Inferior parietal cortex (tissue), 1 donor: Measurements from ENCODE around the gene ZNF750.

Experiments
- DNase-seq: peaks from one replicate; pipeline ENCODE4 v3.0.0-alpha.2; 2016; ENCODE audit errors: extremely low spot score

The ZNF750 gene

DNA sequence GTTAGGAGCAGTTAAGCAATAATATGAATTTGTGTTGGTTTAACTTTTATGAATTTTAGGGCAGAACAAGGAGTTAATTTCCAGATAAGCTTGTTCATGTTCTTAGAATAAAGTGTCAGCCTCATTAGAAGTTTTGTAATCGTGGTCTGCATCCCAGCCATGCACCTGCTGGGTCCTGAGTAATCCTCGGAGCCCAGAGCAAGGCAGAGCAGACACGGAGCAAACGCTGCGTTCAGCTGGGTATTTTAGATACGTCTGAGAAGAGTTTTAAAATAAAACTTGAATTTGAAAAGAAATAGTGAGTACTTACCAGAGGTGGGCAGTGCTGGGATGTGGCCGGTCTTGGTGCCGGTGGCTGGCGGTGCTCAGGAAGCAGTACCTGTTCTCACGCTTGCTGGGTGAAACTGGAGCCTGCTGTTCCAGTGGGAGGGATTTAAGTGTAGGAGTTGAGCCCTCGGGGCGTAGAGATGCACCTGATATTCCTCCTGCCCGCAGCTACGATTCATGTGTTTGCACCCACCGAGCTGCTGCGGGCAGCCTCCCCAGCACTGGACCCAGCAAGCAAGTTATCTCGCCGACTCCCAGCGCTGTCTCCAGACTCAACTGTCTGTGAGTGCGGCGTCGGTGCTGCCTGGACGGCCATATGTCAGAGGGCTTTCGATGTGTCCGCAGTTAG is at the start of gene ZNF750:
ZNF750 (minus strand) TSS at position 406 of the 676 bp plus-strand sequence. CDS start 7,568 bp downstream, outside the sequence.
- no peak for DNase-seq

DNA sequence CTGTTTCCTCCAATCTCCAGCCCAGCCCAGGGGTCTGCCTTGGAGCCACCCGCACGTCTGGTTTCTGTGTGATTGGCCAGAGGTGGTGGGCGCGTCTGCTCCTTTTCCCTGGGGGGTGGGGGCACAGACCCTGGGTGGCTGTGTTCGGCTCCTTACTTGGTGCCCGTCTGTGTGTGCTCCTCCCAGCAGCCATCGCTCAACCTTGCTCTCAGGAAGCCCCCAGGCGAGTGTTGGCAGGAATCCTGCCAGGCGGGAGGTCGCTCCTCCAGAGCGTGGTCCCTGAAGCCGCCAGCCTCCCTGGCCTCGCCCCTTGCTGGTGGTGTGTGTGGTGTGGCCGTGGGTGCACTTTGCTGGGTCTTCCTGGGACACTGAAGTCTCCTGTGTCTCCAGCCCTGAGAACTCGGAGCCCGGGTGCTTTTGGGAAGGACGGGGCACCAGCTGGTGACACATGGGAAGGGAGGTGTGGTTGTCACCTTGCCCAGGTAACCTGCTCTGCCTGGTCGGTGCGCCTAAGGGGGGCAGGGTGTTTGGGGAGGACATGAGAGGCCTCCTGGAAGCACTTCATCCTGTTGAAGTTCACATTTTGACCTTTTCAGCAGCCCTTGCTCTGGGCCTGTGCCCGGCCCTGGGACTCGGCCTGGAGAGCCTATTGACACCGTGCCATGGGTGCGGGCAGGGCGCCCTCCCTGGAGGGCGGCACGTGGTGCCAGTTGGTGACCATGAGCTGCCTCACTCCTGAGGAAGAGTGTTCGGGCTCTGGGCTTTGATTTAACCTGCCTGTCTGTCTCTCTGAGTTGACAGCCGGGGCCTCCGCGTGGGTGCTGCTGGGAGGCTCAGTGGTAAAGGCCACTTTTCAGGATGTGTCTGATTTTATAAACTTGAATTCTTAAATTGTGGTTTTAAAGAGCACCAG is 49.0 kb upstream of the ZNF750 start:
- no peak for DNase-seq

DNA sequence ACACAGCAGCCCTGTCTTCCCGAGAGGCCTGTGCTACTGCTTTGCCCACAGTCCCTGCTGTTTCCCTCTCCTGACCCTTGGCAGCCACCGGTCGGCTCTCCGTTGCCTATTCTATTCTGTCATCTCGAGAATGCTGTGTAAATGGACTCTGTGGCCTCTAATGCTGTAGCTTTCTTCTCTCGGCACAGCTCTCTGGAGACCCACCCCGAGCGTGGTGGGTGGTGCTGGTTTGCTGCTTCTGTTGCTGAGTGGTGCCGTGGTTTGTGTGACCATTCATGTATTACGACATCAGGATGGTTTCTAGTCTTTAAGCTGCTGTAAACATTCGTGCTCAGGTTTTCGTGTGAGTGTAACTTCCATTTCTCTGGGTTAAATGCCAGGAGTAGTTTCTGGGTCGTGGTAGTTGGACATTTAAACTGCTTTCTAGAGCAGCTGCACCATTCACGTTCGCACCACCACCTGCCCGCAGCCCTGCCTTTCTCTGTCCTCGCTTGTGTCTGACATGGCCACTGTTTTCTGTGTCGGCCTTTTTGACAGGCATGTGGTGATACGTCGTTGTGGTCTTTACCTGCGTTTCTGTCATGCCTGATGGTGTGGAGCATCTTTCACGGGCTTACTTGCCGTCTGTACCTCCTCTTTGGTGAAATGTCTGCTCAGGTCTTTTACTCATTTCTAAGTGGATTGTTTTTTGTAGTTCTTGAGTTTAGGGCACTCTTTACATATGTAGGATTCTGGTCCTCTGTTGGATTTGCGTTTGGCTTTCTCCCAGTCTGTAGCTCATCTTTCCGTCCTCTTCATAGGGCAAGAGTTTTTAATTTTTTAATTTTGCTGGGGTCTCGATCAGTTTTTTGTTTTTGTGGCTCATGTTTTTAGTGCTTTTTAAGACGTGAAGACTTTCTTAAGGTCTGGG is 47.7 kb upstream of the ZNF750 start:
- no peak for DNase-seq

DNA sequence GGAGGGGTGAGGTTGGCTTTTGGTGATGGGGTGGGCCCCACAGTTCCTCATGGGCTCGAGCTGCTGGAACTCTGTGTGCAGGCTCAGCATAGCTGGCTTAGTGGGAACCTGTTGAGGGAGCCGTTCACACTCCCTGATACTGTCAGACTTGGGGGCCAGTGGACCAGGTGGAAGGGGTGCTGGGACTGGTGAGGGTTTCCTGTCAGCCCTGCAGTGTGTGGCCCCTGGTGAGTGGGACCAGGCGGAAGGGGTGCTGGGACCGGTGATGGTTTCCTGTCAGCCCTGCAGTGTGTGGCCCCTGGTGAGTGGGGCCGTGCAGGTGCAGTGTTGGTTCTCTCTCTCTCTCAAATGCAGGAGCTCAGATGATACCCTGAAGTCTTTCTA is 45.1 kb upstream of the ZNF750 start:
- DNase-seq, result no peak

DNA sequence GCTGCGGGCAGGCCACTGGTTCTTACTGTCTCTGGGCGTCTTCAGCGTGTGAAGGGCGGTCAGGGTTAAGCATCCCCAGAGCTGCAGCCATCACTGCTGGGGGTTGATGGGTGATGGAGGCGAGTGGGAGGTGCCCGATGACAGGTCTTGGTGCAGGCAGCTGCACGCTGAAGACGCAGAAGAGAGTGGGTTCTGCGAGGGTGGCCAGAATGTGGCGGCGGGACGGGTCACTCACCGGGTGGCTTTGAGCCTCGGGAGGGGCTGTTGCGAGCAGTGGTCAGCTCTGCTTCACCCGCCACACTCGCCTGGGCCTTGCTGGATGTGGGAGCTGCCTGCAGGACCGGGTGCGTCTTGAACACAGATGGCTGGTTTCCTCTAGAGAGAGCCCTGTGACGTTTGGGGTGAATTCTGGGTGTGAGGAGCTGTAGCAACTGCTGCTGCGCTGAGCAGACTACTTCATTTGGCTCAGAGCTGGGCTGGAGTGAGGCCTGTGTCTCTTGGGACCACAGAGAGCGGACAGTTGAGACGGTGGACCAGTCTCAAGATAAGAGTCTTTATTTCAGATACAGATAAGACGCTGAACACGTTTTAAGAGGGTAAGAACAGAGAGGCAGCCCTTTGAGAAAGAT is 44.6 kb upstream of the ZNF750 start:
- DNase-seq, result no peak

DNA sequence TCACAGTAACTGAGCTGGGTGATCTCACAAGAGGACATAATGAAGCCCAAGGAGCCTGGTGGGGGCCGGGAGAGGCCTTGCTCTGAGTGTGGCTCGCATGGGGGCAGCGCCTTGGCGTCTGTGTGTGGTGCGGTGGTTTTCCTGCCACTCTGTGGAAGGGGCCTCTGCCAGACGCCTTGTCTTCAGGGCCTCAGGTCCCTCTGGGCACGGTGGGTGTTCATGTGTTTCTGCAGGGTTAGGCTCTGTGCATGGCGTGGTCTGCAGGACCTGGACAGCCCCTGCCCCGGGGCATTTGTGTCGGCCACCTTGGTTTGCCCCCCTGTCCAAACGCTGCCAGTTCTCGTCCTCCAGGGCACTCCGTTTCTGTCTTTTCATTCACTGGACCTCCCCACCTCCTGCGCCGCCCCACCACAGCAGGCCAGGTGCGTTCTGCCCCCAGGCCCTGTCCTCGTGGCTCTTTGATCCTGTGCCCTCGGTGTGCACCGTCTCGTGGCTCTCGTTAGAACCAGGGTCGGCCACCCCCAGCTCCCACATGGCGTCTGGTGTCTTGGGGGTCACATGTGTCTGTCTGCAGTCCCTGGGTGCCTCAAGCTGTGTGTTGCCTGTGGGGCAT is 43.7 kb upstream of the ZNF750 start:
- DNase-seq, result no peak

DNA sequence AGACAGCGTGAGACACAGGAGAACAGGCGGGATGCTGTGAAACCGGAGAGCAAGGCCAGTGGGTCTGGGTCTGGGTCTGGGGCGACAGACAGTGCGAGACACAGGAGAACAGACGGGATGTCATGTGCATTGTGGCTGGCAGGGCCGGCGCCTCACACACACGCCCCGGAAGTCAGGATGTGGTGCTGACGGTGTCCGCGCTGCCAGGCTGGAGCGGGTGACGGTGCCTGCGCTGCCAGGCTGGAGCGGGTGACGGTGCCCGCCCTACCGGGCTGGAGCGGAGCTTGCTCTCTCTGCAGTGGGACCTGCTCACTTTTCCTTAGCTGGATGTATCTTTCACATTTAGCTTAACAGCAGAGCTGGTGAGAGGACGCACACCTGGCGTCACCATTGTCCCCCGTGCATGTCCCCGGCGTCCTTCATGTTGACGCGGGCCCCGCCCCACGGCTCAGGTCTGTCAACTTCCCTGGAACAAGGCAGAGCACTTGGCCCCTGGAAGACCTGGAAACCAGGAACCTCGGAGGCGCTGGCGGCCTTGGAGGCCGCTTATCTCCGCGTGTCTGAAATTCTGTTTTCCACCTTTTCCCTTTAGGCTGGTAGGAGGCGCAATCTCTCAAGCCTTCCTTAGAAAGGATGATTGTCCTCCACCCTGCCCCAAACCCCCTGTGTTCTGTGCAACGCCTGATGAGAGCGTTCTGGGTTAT is 43.0 kb upstream of the ZNF750 start:
- DNase-seq, result no peak

DNA sequence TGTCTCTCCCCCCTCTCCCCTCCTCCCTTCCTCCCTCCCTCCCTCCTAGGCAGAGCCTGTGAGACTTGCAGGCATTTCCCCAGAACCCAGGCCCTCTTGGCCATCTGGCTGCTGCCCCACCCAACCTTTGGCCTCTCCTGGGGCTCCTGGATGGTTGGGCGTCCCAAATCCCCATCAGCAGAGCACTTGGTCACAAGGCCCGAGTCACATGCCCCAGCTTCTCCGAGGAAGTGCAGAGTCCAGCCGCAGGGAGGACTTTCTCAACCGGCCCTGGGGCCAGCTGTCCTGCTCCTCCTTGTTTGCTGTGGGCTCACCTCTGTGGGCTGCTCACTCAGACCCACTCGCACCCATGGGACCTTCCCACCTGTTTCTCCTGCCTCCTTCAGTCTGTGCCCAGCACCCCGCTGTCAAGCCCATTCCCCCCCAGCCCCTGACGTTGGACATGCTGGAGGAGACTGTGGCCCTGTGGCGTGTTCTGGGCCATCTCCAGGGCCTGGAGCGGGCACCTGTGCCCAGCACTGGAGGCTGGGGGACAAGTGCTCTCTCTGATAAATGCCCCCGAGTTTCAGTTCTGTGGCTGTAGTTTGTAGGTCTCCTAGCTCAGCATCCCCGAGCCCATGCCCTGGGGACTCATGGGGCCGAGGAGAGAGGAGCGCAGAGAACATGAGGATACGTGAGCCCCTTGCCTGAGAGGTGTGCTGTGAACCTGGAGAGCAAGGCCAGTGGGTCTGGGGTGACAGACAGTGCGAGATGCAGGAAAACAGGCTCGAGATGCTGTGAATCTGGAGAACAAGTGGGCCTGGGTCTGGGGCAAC is 42.3 kb upstream of the ZNF750 start:
- no peak for DNase-seq

DNA sequence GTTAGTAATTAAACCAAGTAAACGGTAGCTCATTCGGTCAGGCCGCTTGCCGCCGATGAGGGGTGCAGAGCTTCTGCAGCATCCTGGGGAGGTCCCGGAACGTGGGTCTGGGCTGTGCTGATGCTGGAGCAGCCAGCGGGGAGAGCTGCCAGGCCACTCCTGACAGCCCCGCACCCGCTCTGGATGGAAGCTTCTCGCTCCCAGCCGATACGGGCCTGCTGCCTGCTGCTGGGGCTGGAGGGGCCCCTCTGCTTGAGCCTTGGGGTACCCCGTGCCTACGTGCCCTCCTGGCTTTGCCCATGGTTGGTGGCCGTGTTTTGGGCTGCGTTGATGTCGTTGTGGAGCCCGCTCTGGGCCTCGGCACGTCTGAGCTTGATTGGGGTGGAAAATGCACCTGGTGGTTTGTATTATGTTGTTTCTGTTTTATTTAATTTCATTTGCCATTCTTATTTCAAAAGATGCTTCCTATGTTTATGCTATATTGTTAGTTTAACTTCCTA is 41.6 kb upstream of the ZNF750 start:
- no peak for DNase-seq

DNA sequence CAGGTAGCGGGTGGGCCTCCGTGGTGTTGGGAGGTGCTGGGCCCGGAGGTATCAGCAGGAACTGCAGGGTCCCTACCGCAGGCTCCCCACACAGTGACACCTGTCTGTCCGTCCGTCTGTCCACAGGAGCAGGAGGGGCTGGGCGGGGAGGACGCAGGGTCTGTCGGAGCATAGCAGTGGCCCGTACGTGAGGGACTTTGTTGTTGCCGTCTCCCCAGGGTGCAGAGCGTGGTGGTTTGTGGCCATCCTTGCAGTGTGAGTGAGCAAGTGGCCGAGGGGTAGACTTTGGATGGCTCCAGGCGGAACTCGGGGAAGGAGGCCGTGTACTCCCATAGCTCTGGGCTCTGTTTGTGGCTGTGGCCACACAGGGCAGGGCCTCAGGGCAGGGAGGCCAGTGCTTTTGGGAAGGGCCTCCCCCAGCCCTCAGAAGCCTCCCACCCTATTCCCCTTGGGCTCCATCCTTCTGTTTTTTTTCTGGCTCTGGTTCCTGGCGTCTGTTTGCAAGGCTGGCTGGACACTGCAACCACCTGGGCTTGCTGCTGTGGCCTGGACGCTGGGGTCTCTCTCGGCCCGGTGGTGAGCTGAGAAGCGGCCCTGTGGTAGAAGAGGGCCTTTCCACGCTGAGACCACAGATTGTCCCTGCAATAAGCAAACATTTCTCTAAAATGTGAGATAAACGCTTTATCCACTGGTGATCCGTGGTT is 41.0 kb upstream of the ZNF750 start:
- DNase-seq, result no peak

DNA sequence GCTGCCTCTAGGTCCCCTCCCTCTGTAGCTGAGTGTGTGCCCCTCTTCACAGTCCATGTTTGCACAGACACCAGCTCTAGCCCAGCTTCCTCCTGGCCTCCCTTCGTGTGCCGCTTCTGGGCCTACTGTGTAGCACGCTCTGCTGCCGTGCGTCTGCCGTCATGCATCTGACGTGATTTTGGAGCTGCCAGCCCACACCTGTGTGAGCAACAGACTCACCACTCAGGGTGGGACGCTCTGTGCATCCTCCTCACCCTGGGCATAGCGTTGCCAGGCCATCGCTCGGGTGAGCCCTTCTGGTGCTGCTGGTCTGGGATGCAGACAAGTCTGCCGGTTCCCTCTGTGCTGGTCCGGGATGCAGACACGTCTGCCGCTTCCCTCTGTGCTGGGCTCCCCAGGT is 39.4 kb upstream of the ZNF750 start:
- DNase-seq, result no peak

DNA sequence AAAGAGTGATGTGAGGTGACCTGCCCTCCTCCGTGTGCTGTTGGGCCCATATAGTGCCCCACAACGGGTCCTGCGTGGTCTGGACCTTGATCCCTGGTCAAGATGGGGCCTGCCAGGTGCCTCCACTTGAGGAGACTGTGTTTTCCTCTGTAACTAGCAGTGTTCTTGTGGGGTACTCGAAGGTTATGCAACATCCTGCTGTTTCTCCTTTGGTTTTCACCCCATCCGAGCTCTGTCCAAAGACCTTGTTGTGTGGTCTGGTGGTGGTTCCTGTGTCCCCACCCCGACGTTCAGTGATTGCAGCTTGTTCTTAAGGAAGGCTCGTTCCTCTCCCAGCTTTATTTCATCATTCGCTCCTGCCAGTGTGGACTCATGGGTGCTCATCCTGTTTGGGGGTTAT is 38.7 kb upstream of the ZNF750 start:
- no peak for DNase-seq

DNA sequence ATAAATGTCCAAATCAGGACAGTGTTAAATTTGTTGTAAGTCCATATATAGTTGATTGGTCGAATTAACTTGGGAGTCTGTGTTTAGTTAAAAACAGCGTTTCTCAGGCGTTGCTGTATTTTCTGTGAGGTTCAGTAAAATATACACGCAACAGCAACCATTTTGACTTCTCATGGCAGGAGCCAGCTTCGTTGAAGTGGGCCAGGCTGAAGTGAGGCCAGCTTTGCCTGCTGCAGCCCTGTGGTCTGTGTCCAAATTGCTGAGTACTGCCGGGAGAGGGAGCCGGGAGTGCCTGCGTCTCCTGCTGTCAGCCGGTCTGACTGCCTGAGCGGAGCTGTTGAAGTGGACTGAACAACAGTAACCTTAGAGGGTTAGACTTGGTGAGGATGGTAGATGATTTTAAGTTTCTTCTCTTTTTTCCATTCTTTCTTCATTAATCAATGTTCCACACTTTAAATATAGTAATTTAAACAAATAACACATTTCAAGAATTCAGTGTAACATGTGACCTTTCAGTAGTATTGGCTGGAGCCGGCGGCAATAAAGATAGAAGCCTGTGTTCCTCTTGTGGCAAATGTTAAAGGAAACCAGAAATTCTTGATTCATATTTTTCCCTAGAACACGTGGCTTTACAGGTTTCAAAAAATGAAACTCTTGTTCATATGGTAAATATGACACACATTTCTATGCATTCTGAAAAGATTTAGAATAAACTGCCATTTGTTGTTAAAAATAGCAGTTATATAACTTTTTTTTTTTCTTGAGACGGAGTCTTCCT is 37.0 kb upstream of the ZNF750 start:
- peak; percentile 70 for DNase-seq

DNA sequence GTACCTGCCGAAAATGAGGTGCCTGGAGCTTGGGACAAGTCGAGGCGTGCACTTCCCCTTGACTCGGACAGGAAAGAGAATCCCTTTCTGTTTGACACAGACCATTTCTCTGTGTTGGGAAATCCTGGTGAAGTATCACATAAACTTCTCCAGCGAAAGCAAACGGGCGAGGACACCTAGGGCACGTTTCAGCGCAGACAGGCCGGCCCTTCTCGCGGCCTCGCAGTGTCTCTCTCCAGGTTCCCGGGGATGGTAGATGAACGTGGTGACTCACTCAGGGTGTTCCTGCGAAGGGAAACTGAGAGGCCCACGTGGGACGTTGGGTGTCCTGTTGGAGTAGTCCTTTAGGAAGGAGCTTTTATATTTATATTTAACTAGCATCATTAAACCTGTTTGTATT is 36.3 kb upstream of the ZNF750 start:
- DNase-seq, result no peak

DNA sequence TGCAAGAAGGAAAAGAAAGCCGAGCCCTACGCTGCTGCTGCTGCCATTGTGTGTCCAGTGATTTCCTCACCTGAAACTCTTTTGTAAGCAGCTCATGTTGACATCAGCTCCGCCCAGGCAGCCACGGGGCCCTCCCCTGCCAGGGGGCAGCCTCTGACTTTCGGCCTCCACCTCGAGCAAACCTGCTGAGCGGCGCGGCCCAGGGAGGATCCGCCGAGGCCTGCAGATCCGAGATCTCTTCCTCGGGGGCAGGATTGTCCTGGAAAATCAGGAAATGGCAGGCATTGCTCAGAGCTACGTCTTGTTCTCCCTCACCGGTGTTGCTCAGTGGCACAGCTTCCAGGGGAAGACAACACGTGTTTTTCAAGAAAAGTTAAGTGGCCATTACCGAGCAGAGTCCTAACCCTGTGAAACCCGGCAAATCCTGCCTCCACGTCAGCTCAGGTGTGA is 35.6 kb upstream of the ZNF750 start:
- DNase-seq, result no peak

DNA sequence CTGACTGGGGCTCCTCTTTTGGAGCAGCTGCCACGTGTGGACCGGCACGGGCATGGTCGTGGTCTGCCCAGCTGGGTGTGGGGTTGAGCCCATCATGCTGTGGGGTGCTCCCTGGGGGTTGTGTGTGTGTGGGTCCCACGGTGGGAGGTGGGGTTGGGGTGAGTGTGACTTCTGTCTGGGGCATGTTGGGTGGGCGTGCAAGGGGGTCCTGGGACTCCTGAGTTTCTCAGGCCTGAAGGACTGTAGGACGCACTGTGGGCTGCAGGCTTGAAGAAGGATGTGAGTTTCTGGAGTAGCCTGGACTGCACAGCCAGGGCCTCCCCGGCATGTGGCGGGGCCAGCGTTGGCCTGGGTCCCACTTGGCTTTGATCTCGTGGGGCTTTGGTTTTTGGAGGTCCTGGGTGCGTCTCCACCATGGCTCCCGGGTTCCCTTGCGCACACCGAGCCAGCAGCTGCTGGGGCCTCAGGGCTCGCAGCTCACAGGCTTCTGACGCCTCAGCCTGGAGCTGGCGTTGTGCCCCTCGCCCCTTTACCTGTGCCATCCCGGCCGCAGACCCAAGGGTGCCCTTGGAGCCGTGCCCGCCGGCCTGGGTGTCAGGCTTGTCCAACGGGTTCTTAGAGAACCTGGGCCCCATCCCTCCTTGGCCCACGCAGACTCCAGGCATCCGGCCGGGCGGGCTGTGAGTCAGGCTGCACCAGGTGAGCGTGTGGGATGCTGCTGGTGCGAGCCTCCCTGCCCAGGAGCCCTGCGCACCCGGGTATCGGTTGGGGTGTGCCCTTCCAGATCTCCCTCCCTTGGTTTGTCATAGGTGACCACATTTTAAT is 34.4 kb upstream of the ZNF750 start:
- no peak for DNase-seq

DNA sequence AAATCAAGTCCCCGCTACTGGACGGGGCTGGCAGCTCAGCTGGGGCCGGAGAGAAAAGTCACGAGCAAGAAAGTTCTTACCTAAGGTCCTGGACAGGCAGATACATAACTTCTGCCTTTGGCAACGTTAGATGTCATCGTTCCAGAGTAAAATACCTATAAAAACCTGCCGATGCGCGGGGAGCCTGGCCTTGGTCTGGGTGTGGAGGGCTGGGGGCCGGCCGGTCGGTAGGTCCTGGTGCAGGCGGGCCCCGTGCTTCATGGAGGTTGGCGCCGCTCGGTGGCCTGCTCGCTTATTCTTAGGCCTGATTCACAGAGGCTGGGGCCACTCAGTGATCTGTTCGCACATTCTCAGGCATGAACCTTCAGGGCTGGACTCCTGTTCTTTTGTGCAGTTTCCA is 33.7 kb upstream of the ZNF750 start:
- DNase-seq, result no peak
